Testis (tissue), 3 donors: ENCODE results near the gene EDAR. TPM values are rescaled to one million over a fixed set of nuclear protein-coding genes. Genes with fewer than 3 reads are reported as not detected.

Experiments used
- DNase-seq: peaks from one replicate; pipeline ENCODE4 v3.0.0-alpha.2; 2019
- H3K27ac ChIP-seq, 2 donors: fragments of 200-600 bp; sonication (generic); one replicate each; pipeline ENCODE4 v1.5.1; 2019
- H3K27me3 ChIP-seq: fragments of 200-600 bp; sonication (generic); one replicate; pipeline ENCODE4 v1.5.1; 2019
- H3K36me3 ChIP-seq: fragments of 200-600 bp; sonication (generic); one replicate; pipeline ENCODE4 v1.5.1; 2017; ENCODE audit warnings: low read depth; ENCODE audit errors: missing control alignments
- H3K4me1 ChIP-seq: fragments of 200-600 bp; sonication (generic); one replicate; pipeline ENCODE4 v1.5.1; 2019
- H3K4me3 ChIP-seq, 2 donors: fragments of 200-600 bp; sonication (generic); one replicate each; pipeline ENCODE4 v1.5.1; 2017 to 2019
- H3K9me3 ChIP-seq: fragments of 200-600 bp; sonication (generic); one replicate; pipeline ENCODE4 v1.5.1; 2017
- POLR2A ChIP-seq: fragments of 450-650 bp; IDR thresholded peaks from one replicate; pipeline ENCODE4 v1.6.1; 2017; ENCODE audit warnings: antibody characterized with exemption, mild to moderate bottlenecking, moderate library complexity
- WGBS, 2 donors: methylation state at CpG; one replicate each; pipeline ENCODE4 v1.1.5; 2018; 5-methylcytosine and 5-hydroxymethylcytosine counted together
- intact Hi-C: fragments of 100-400 bp; cut with DNase I; formaldehyde crosslinking; loops from one replicate; pipeline ENCODE4 v1.15.1; 2023; ENCODE audit warnings: low total_unique reads
- polyA plus RNA-seq: library from polyadenylated mRNA; stranded (reverse); fragments of 350-450 nt; fragmentation: Illumina TruSeq; extraction: RNeasy Lipid Tissue Mini Kit (QIAGEN cat#74804); gene quantifications from one replicate; pipeline ENCODE4 v1.2.3, GENCODE V29; 2014; ENCODE audit warnings: low read depth, low replicate concordance; ENCODE audit not compliant: insufficient read depth
- total RNA-seq, 2 donors: library from RNA; depleted of rRNA; stranded (reverse); fragments of >200 nt; gene quantifications; one replicate each; pipeline ENCODE4 v1.2.3, GENCODE V29; 2016
- TF ChIP-seq, protein P1 (sequence below), 3 experiments: fragments of 450-650 bp in 2 of 3; fragments of 200-600 bp in 1 of 3; sonication (generic) in 1 of 3; IDR thresholded peaks; one replicate each; pipeline ENCODE4 v1.5.1; 2016 to 2019; ENCODE audit warnings: antibody characterized with exemption in 3 of 3, mild to moderate bottlenecking in 2 of 3, moderate library complexity in 1 of 3

Gene EDAR
- total and polyA plus RNA-seq, 3 donors from 2014 or later: 0.30 to 0.74 (median 0.39) TPM

DNA sequence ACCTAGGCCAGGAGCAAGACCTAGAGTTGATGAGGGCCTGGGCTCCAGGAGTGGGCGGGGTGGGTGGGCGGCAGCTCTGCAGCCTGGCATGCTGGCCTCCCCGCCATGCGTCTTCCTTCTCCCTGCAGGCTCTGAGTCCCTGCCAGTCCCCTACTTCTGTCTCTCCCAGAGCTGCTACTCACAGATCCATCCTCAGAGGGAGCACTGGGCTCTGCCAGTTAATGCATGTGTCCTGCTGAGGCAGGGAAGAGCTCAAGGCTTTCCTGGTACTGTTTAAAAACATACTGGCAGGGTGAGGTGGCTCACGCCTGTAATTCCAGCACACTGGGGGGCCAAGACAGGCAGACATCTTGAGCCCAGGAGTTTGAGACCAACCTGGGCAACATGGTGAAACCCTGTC lies 38.7 kb upstream of the EDAR start:
- TF ChIP-seq, protein P1, sequence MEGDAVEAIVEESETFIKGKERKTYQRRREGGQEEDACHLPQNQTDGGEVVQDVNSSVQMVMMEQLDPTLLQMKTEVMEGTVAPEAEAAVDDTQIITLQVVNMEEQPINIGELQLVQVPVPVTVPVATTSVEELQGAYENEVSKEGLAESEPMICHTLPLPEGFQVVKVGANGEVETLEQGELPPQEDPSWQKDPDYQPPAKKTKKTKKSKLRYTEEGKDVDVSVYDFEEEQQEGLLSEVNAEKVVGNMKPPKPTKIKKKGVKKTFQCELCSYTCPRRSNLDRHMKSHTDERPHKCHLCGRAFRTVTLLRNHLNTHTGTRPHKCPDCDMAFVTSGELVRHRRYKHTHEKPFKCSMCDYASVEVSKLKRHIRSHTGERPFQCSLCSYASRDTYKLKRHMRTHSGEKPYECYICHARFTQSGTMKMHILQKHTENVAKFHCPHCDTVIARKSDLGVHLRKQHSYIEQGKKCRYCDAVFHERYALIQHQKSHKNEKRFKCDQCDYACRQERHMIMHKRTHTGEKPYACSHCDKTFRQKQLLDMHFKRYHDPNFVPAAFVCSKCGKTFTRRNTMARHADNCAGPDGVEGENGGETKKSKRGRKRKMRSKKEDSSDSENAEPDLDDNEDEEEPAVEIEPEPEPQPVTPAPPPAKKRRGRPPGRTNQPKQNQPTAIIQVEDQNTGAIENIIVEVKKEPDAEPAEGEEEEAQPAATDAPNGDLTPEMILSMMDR (IDR thresholded peaks at IDR 0.05): no peak
- TF ChIP-seq POLR2A: no peak
- no peaks in the 10 kb centered on the region for H3K9me3 ChIP-seq
- no peaks in the 10 kb centered on the region for H3K27me3 ChIP-seq
- H3K36me3 ChIP-seq: no peaks in the 10 kb centered on the region
- H3K4me3 ChIP-seq: no peak overlapping the region
- 63 to 99% methylated on average over 1 to 5 of the region's 5 CpGs for WGBS, 2 donors
- H3K27ac ChIP-seq: no peak overlapping the region
- no peak for DNase-seq
- peaks cover 5% of the 10 kb centered on the region for H3K4me1 ChIP-seq
- intact Hi-C loops: no loop called here

DNA sequence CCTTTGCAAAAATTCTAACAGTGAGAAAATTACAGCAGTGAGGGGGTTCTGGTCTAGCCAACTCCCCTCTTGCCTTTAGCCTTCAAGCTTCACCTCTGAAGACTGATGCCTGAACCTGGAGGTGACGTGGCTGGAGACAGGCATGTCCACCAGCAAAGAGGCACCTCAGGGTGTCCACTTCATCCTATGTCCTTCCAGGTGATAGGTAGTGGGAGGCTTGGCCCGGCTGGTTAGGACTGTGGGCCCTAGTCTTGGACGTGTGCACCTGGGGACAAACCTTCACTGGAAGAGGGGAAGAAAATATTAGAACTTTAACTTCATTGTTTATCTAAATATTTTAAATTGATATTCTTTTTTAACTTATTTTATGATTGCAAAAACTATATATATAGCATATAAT lies 35.5 kb upstream of the EDAR start:
- no peak overlapping the region for H3K27ac ChIP-seq
- intact Hi-C loops: no loop called here
- 86 to 90% methylated on average over 3 of the region's 3 CpGs for WGBS, 2 donors
- H3K4me1 ChIP-seq: no peaks in the 10 kb centered on the region
- no peak for DNase-seq
- no peaks in the 10 kb centered on the region for H3K27me3 ChIP-seq
- TF ChIP-seq POLR2A: no peak
- TF ChIP-seq, protein P1 (IDR thresholded peaks at IDR 0.05): no peak
- H3K9me3 ChIP-seq: no peaks in the 10 kb centered on the region
- no peaks in the 10 kb centered on the region for H3K36me3 ChIP-seq
- H3K4me3 ChIP-seq: no peak overlapping the region

DNA sequence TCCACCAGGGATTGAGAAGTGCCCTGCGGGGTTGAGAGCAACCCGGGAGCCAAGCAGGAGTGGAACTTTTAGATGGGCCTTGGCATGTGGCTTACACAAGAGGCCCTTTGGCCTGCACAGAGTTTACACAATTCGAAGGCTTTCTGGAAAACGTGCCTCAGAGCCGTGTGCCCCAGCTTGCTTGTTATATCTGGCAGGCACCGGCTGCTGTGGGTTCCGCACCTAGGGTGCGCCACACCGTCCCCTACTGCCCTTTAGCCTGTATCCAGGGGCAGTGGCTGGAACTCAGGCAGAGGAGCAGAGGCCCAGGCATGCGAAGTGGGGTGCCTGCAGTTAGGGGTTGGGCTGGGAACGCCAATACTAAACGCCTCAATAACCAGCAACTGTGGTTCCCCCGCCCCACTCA lies 32.9 kb upstream of the EDAR start:
- H3K36me3 ChIP-seq: no peaks in the 10 kb centered on the region
- TF ChIP-seq POLR2A: no peak
- TF ChIP-seq, protein P1 (IDR thresholded peaks at IDR 0.05): no peak
- no peaks in the 10 kb centered on the region for H3K4me1 ChIP-seq
- no peak overlapping the region for H3K4me3 ChIP-seq
- H3K27me3 ChIP-seq: no peaks in the 10 kb centered on the region
- intact Hi-C loops: no loop called here
- DNase-seq: no peak
- H3K9me3 ChIP-seq: no peaks in the 10 kb centered on the region
- H3K27ac ChIP-seq: no peak overlapping the region
- WGBS, 2 donors: 57 to 82% methylated on average over 10 to 13 of the region's 13 CpGs

DNA sequence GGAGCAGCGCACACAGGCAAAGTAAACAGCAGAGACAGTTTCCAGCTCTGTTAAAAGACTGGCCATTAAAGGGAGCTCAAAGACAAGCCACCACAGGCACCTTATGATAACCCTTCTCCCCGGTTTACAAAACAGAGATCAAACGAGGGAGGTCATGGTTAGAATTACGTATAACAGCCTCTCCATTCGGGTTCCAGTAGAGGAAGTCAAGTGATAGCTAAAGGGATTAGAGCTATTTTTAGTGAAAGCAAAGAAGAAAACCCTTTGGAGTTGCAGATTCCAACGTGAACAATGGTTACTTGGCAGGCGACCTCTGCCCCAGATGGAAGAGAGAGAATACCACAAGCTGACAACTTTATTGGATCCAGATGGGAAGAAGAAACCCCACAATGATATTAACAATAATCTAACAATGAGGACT lies 31.2 kb upstream of the EDAR start:
- Histone ChIP-seq H3K36me3 (no peaks in the 10 kb centered on the region), H3K27ac (no peak overlapping the region), H3K4me1 (no peaks in the 10 kb centered on the region), H3K9me3 (no peaks in the 10 kb centered on the region), H3K27me3 (no peaks in the 10 kb centered on the region), H3K4me3 (no peak overlapping the region)
- TF ChIP-seq, protein P1 (IDR thresholded peaks at IDR 0.05): no peak
- no peak for TF ChIP-seq POLR2A
- 42 to 47% methylated on average over 7 of the region's 7 CpGs for WGBS, 2 donors
- DNase-seq: no peak
- intact Hi-C loops: no loop called here

DNA sequence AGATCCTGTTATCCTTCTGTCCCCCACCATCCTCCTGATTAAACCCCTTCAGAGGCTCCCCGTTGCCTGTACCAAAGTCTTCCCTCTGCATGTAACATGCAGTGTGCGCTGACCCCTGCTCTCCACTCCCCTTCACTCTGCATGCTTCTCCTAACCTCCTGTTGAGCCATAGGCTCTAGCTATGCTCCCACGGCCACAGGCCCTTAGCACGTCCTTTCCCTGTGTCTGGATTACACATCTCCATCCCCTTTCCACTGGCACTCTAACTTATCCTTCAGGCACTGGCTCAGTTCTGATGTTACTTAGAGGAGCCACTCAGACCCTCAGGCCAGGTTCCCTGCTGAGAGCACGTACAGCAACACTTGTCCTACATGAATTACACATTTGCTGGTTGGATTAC lies 29.4 kb upstream of the EDAR start:
- TF ChIP-seq, protein P1 (IDR thresholded peaks at IDR 0.05): no peak
- no peak for TF ChIP-seq POLR2A
- no peaks in the 10 kb centered on the region for H3K36me3 ChIP-seq
- H3K27ac ChIP-seq: no peak overlapping the region
- intact Hi-C loops: no loop called here
- no peak overlapping the region for H3K4me3 ChIP-seq
- no peak for DNase-seq
- no peaks in the 10 kb centered on the region for H3K4me1 ChIP-seq
- H3K9me3 ChIP-seq: no peaks in the 10 kb centered on the region
- 89 to 91% methylated on average over 5 of the region's 5 CpGs for WGBS, 2 donors
- no peaks in the 10 kb centered on the region for H3K27me3 ChIP-seq
